K562 (cell line): Measurements from ENCODE around the gene PDE6B. TPM values are rescaled to one million over a fixed set of nuclear protein-coding genes. Genes with fewer than 3 reads are reported as not detected.

Experiments
- ATAC-seq: fragments of 200-7000 bp; cut with Tn5 transposase; 3 replicates; pipeline ENCODE4 v1.9.1; 2020; ENCODE audit warnings: moderate library complexity
- BruUV-seq: library from RNA; stranded (reverse); fragments of 400-500 nt; replicated peaks from 2 replicates; lab custom pipeline; 2021; lab: Mats Ljungman, UMichigan
- CTCF ChIA-PET: fragments of 300-600 bp; formaldehyde crosslinking; extraction: SDS; loops from one replicate; lab custom pipeline; 2021; ENCODE audit warnings: low intra/inter-chr PET ratio; lab: Yijun Ruan, JAX
- POLR2A ChIA-PET: fragments of 300-600, 350-650 bp; sonication (Branson Sonifier 250); formaldehyde crosslinking; extraction: SDS; loops from one replicate; lab custom pipeline; 2021; ENCODE audit warnings: antibody characterized with exemption, inconsistent platforms; lab: Yijun Ruan, JAX
- DNase-seq, 4 experiments: peaks; one replicate each; pipeline versions ENCODE4 v3.0.0 to v3.0.0-alpha.2; 2011 to 2018; ENCODE audit warnings: low spot score in 3 of 4, mixed read lengths in 3 of 4; ENCODE audit errors: extremely low read depth in 1 of 4
- FAIRE-seq: peaks from 2 replicates; lab custom pipeline; 2011; peaks lifted over from hg19 to GRCh38; lab: Jason Lieb, UNC
- H2AFZ ChIP-seq: 2 replicates; pipeline ENCODE4 v1.6.0; 2011; ENCODE audit warnings: low read depth, low read length, control low read depth, inconsistent platforms
- H3K27ac ChIP-seq: fragments of 200-600 bp; 3 replicates; pipeline ENCODE4 v1.8.0; 2011; ENCODE audit warnings: low read depth, mild to moderate bottlenecking, control low read depth, inconsistent platforms, low read length, moderate library complexity, mixed read lengths; ENCODE audit errors: extremely low read depth
- H3K27me3 ChIP-seq, 2 experiments: fragments of 300-600 bp in 1 of 2; 2 replicates in 1 of 2; 3 replicates in 1 of 2; pipeline versions ENCODE4 v1.6.0 to v1.8.0; 2011; ENCODE audit warnings: inconsistent platforms in 2 of 2, low read length in 2 of 2, mild to moderate bottlenecking in 1 of 2, mixed read lengths in 1 of 2, moderate library complexity in 1 of 2; ENCODE audit not compliant: control insufficient read depth in 2 of 2, insufficient read depth in 2 of 2
- H3K36me3 ChIP-seq: fragments of 300-600 bp; 3 replicates; pipeline ENCODE4 v1.8.0; 2011; ENCODE audit warnings: mild to moderate bottlenecking, low read length, inconsistent platforms; ENCODE audit not compliant: control insufficient read depth, insufficient read depth
- H3K4me1 ChIP-seq, 2 experiments: fragments of 200-600 bp in 1 of 2; replicated peaks in 1 of 2; 2 replicates in 1 of 2; 3 replicates in 1 of 2; pipeline versions ENCODE4 v1.5.1 to v1.8.0; 2011; ENCODE audit warnings: inconsistent platforms in 2 of 2, low read length in 2 of 2, mild to moderate bottlenecking in 1 of 2, mixed read lengths in 1 of 2, moderate library complexity in 1 of 2; ENCODE audit not compliant: control insufficient read depth in 2 of 2, insufficient read depth in 2 of 2
- H3K4me2 ChIP-seq: 2 replicates; pipeline ENCODE4 v1.6.1; 2011; ENCODE audit warnings: low read length, control low read depth, inconsistent platforms, mixed read lengths; ENCODE audit not compliant: insufficient read depth
- H3K4me3 ChIP-seq: fragments of 200-600 bp; sonication (generic), shearing (Covaris generic); 2 replicates; pipeline ENCODE4 v1.5.1; 2016; ENCODE audit warnings: control low read depth, inconsistent platforms
- H3K79me2 ChIP-seq: fragments of 200-600 bp; 3 replicates; pipeline ENCODE4 v1.8.0; 2011; ENCODE audit warnings: low read length, inconsistent platforms; ENCODE audit not compliant: control insufficient read depth, insufficient read depth
- H3K9ac ChIP-seq, 2 experiments: 2 replicates each; pipeline versions ENCODE4 v1.6.0 to v1.6.1; 2011; ENCODE audit warnings: low read depth in 2 of 2, low read length in 2 of 2, control low read depth in 1 of 2, inconsistent platforms in 1 of 2, mild to moderate bottlenecking in 1 of 2, mixed read lengths in 1 of 2; ENCODE audit not compliant: insufficient read depth in 1 of 2
- H3K9me1 ChIP-seq: one replicate; pipeline ENCODE4 v1.6.0; 2011; ENCODE audit warnings: inconsistent platforms, mild to moderate bottlenecking, low read length, moderate library complexity; ENCODE audit not compliant: control insufficient read depth, insufficient read depth
- H3K9me3 ChIP-seq: replicated peaks from 2 replicates; pipeline ENCODE4 v1.5.1; 2011; ENCODE audit warnings: low read depth, low read length, inconsistent platforms; ENCODE audit not compliant: control insufficient read depth, insufficient read depth
- H4K20me1 ChIP-seq: replicated peaks from 2 replicates; pipeline ENCODE4 v1.6.1; 2011; ENCODE audit warnings: low read length, inconsistent platforms, mixed read lengths; ENCODE audit not compliant: control insufficient read depth, insufficient read depth
- ILF3 ChIP-seq: fragments of 450-650 bp; IDR thresholded peaks from 2 replicates; pipeline ENCODE4 v1.6.1; 2018; ENCODE audit warnings: antibody characterized with exemption, mild to moderate bottlenecking, moderate library complexity, borderline replicate concordance
- TFAP4 ChIP-seq: sonication (generic); formaldehyde crosslinking; IDR thresholded peaks from 2 replicates; pipeline ENCODE4 v1.8.0; 2022; ENCODE audit warnings: missing genetic modification reagents, mild to moderate bottlenecking, moderate library complexity, borderline replicate concordance
- WGBS: fragments of 100-300 bp; shearing (Covaris generic); methylation state at CpG from one replicate; pipeline ENCODE4 v1.1.6; 2016; ENCODE audit warnings: low coverage, mixed read lengths; ENCODE audit not compliant: insufficient coverage; ENCODE audit errors: missing lambda C conversion rate; 5-methylcytosine and 5-hydroxymethylcytosine counted together
- in situ Hi-C: fragments of 300-500 bp; cut with MboI; formaldehyde crosslinking; loops from 4 replicates; pipeline ENCODE4 v1.15.0; 2018; ENCODE audit warnings: inconsistent platforms, mixed read lengths
- intact Hi-C: fragments of 100-400 bp; cut with micrococcal nuclease; formaldehyde crosslinking; loops from 2 replicates; pipeline ENCODE4 v1.14.2; 2022
- polyA plus RNA-seq, 8 experiments: library from polyadenylated mRNA; depleted of rRNA in 4 of 8; stranded (reverse) in 5 of 8; unstranded in 3 of 8; fragments of >200 nt; fragmentation: Nextera tagmentation in 2 of 8; fragmentation: Illumina TruSeq in 1 of 8; extraction: Ambion mirVana in 2 of 8; extraction: Trizol in 1 of 8; gene quantifications; 2 replicates each; pipeline versions ENCODE4 v1.2.1 to v1.2.3, GENCODE V29; 2011 to 2014; ENCODE audit warnings: inconsistent platforms in 1 of 8, missing spikeins in 1 of 8
- total RNA-seq, 7 experiments: library from RNA; depleted of rRNA in 6 of 7; stranded (reverse); fragments of >200 nt in 6 of 7; fragmentation: Illumina TruSeq in 2 of 7; extraction: Trizol in 2 of 7; gene quantifications; 2 replicates each; pipeline versions ENCODE4 v1.2.1 to v1.2.3, GENCODE V29; 2011 to 2021; ENCODE audit warnings: low replicate concordance in 1 of 7

Gene PDE6B
- total and polyA plus RNA-seq, 9 of the 15 experiments (the other 6 are each of a cell fraction or from before 2014, with no cell fraction given), result 0.04 TPM; not detected in 8

GRCh38 chr4:648579-649292 is 23.4 kb downstream of the PDE6B start:
- POLR2A ChIA-PET, result interaction anchor here (0.8 kb wide), 1 partner anchor 104 kb away, joined by 3 read pairs; no protein-coding TSS in a partner anchor

More at GRCh38 chr4:648579-649292, 23.4 kb downstream of the PDE6B start:
- WGBS, result 30% methylated on average over 26 of the region's 28 CpGs
- TF ChIP-seq ILF3, result no peak
- TF ChIP-seq TFAP4 (CRISPR knock-in tag), result 0 out of 2 replicates have a peak, but pooled peaks have one; percentile 28
- TF ChIP-seq, all 486 proteins: peak for 1
- intact Hi-C loops (no loop called here), in situ Hi-C loops (no loop called here)
- H3K9me3 ChIP-seq, result peaks cover 2% of the 10 kb centered on the region; the same call in 1 of the 2 replicates
- H2AFZ ChIP-seq, result peak overlapping the region; percentile 61
- peaks cover 0 to 48% of the 10 kb centered on the region in 2 experiments; a peak in 2 of 5 replicates for H3K4me1 ChIP-seq
- DNase-seq (no peak), FAIRE-seq (no peak), ATAC-seq (peak; percentile 54)
- H3K36me3 ChIP-seq, result no peaks in the 10 kb centered on the region
- H3K4me3 ChIP-seq, result no peak overlapping the region
- CTCF ChIA-PET, result no interaction called here
- H3K27ac ChIP-seq, result no peak overlapping the region
- H3K4me2 ChIP-seq, result no peak overlapping the region
- no peaks in the 10 kb centered on the region for H3K9me1 ChIP-seq
- no TSS peak for BruUV-seq
- no peaks in the 10 kb centered on the region for H4K20me1 ChIP-seq
- H3K79me2 ChIP-seq, result no peaks in the 10 kb centered on the region
- H3K27me3 ChIP-seq, result peaks cover 39 to 74% of the 10 kb centered on the region in 2 experiments; a peak in 3 of 5 replicates
- peak overlapping the region in 1 of 2 experiments; percentile 24; a peak in 1 of 4 replicates for H3K9ac ChIP-seq
